C4-2B (cell line): ENCODE results near the gene NAV3.
"Not testable (repeated sequence)": the region's sequence is repeated elsewhere in the genome, so short reads cannot be mapped to it uniquely, and the experiment has no call there.

ENCODE experiments used
- H3K27ac ChIP-seq: fragments of 450-650 bp; 2 replicates; pipeline ENCODE4 v1.5.1; 2017
- CTCF ChIP-seq: fragments of 450-650 bp; conservative IDR thresholded peaks from 2 replicates; pipeline ENCODE4 v1.5.1; 2017; ENCODE audit warnings: mild to moderate bottlenecking
- ZFX ChIP-seq: fragments of 450-650 bp; IDR thresholded peaks from 2 replicates; pipeline ENCODE4 v1.6.1; 2017

Gene NAV3

GRCh38 chr12:78240827-78241226, 410.1 kb downstream of the NAV3 start:
- no peak for TF ChIP-seq CTCF
- no peak for TF ChIP-seq ZFX
- no peak overlapping the region for H3K27ac ChIP-seq

- no peak overlapping the region for H3K27ac ChIP-seq
- no peak for TF ChIP-seq CTCF
- TF ChIP-seq ZFX: no peak
These were observed 410.8 kb downstream of the NAV3 start for GRCh38 chr12:78241446-78241845.

GRCh38 chr12:78244916-78245507, 414.3 kb downstream of the NAV3 start:
- TF ChIP-seq ZFX (no peak), CTCF (no peak)
- H3K27ac ChIP-seq: no peak overlapping the region

- TF ChIP-seq ZFX: no peak
- TF ChIP-seq CTCF: no peak
- H3K27ac ChIP-seq: no peak overlapping the region
These were observed 417.6 kb downstream of the NAV3 start for GRCh38 chr12:78248321-78248720.

- no peak overlapping the region for H3K27ac ChIP-seq
- no peak for TF ChIP-seq CTCF
- no peak for TF ChIP-seq ZFX
These were observed 418.9 kb downstream of the NAV3 start for GRCh38 chr12:78249578-78249977.

GRCh38 chr12:78257662-78258061, 427.0 kb downstream of the NAV3 start:
- H3K27ac ChIP-seq: not testable (repeated sequence)

GRCh38 chr12:78260976-78261375, 430.3 kb downstream of the NAV3 start:
- H3K27ac ChIP-seq: no peak overlapping the region
- TF ChIP-seq ZFX: no peak
- no peak for TF ChIP-seq CTCF

- H3K27ac ChIP-seq: no peak overlapping the region
- TF ChIP-seq ZFX: no peak
- no peak for TF ChIP-seq CTCF
These were observed 431.2 kb downstream of the NAV3 start for GRCh38 chr12:78261901-78262300.
